Measurements from ENCODE around the gene CMIP.

The CMIP gene

GRCh38 chr16:81502396-81503070 is 57.9 kb downstream of the CMIP start:
- DNase-seq (ENCODE audit: low read depth, low spot score): no peak
- H3K4me3 ChIP-seq (ENCODE audit: low read length): no peak overlapping the region

- no peak overlapping the region for H3K4me3 ChIP-seq (ENCODE audit: low read length)
- DNase-seq (ENCODE audit: low read depth, low spot score): no peak
Measured at GRCh38 chr16:81505011-81505661, 60.5 kb downstream of the CMIP start.

GRCh38 chr16:81509404-81509803 is 64.8 kb downstream of the CMIP start:
- no peak overlapping the region for H3K4me3 ChIP-seq (ENCODE audit: low read length)
- DNase-seq (ENCODE audit: low read depth, low spot score): no peak

GRCh38 chr16:81510016-81510415 is 65.4 kb downstream of the CMIP start:
- no peak for DNase-seq (ENCODE audit: low read depth, low spot score)
- no peak overlapping the region for H3K4me3 ChIP-seq (ENCODE audit: low read length)

GRCh38 chr16:81511371-81511770 is 66.8 kb downstream of the CMIP start:
- no peak for DNase-seq (ENCODE audit: low read depth, low spot score)
- no peak overlapping the region for H3K4me3 ChIP-seq (ENCODE audit: low read length)

- DNase-seq (ENCODE audit: low read depth, low spot score): no peak
- no peak overlapping the region for H3K4me3 ChIP-seq (ENCODE audit: low read length)
Measured at GRCh38 chr16:81513204-81514040, 68.8 kb downstream of the CMIP start.

- no peak for DNase-seq (ENCODE audit: low read depth, low spot score)
- H3K4me3 ChIP-seq (ENCODE audit: low read length): no peak overlapping the region
Measured at GRCh38 chr16:81514041-81514559, 69.5 kb downstream of the CMIP start.

- H3K4me3 ChIP-seq (ENCODE audit: low read length): no peak overlapping the region
- no peak for DNase-seq (ENCODE audit: low read depth, low spot score)
Measured at GRCh38 chr16:81514568-81515258, 70.1 kb downstream of the CMIP start.

- H3K4me3 ChIP-seq (ENCODE audit: low read length): no peak overlapping the region
- no peak for DNase-seq (ENCODE audit: low read depth, low spot score)
Measured at GRCh38 chr16:81515281-81515680, 70.7 kb downstream of the CMIP start.

GRCh38 chr16:81515721-81516120 is 71.1 kb downstream of the CMIP start:
- DNase-seq (ENCODE audit: low read depth, low spot score): no peak
- no peak overlapping the region for H3K4me3 ChIP-seq (ENCODE audit: low read length)

- DNase-seq (ENCODE audit: low read depth, low spot score): no peak
Measured at GRCh38 chr16:81516478-81517149, 72.0 kb downstream of the CMIP start.

GRCh38 chr16:81517150-81517499 is 72.5 kb downstream of the CMIP start:
- no peak overlapping the region for H3K4me3 ChIP-seq (ENCODE audit: low read length)
- no peak for DNase-seq (ENCODE audit: low read depth, low spot score)

More at GRCh38 chr16:81516478-81517149, 72.0 kb downstream of the CMIP start:
- no peak overlapping the region for H3K4me3 ChIP-seq (ENCODE audit: low read length)

GRCh38 chr16:81517629-81518438 is 73.2 kb downstream of the CMIP start:
- no peak for DNase-seq (ENCODE audit: low read depth, low spot score)
- H3K4me3 ChIP-seq (ENCODE audit: low read length): no peak overlapping the region

GRCh38 chr16:81518439-81518757 is 73.8 kb downstream of the CMIP start:
- no peak for DNase-seq (ENCODE audit: low read depth, low spot score)
- H3K4me3 ChIP-seq (ENCODE audit: low read length): no peak overlapping the region

GRCh38 chr16:81519301-81520150 is 74.9 kb downstream of the CMIP start:
- DNase-seq (ENCODE audit: low read depth, low spot score): no peak

GRCh38 chr16:81520151-81520470 is 75.5 kb downstream of the CMIP start:
- no peak for DNase-seq (ENCODE audit: low read depth, low spot score)
- H3K4me3 ChIP-seq (ENCODE audit: low read length): no peak overlapping the region

More at GRCh38 chr16:81519301-81520150, 74.9 kb downstream of the CMIP start:
- no peak overlapping the region for H3K4me3 ChIP-seq (ENCODE audit: low read length)

GRCh38 chr16:81520560-81521135 is 76.0 kb downstream of the CMIP start:
- DNase-seq (ENCODE audit: low read depth, low spot score): no peak

More at GRCh38 chr16:81520560-81521135, 76.0 kb downstream of the CMIP start:
- no peak overlapping the region for H3K4me3 ChIP-seq (ENCODE audit: low read length)
